Stomach smooth muscle (tissue), 2 donors: ENCODE measurements around the gene GALR1.
"Not testable (repeated sequence)": the region's sequence is repeated elsewhere in the genome, so short reads cannot be mapped to it uniquely, and the experiment has no call there.

Experiments
- H3K27ac ChIP-seq: one replicate; pipeline ENCODE4 v1.7.0; 2013; ENCODE audit warnings: mild to moderate bottlenecking, low read length, inconsistent platforms
- H3K27me3 ChIP-seq, 2 donors: one replicate each; pipeline ENCODE4 v1.7.0; 2013; ENCODE audit warnings: low read length in 2 of 2; ENCODE audit not compliant: insufficient read depth in 2 of 2, control insufficient read depth in 1 of 2
- H3K36me3 ChIP-seq, 2 donors: one replicate each; pipeline ENCODE4 v1.7.0; 2013; ENCODE audit warnings: low read length in 2 of 2; ENCODE audit not compliant: control insufficient read depth in 2 of 2, insufficient read depth in 2 of 2
- H3K4me1 ChIP-seq: one replicate; pipeline ENCODE4 v1.7.0; 2013; ENCODE audit warnings: low read length; ENCODE audit not compliant: control insufficient read depth, insufficient read depth
- H3K4me3 ChIP-seq, 2 donors: one replicate each; pipeline ENCODE4 v1.7.0; 2013; ENCODE audit warnings: low read length in 2 of 2
- H3K9ac ChIP-seq, 2 donors: one replicate each; pipeline ENCODE4 v1.7.0; 2013; ENCODE audit warnings: low read length in 2 of 2, mild to moderate bottlenecking in 1 of 2
- H3K9me3 ChIP-seq, 2 donors: one replicate each; pipeline ENCODE4 v1.7.0; 2013; ENCODE audit warnings: low read length in 2 of 2; ENCODE audit not compliant: control insufficient read depth in 2 of 2
- donor health status: healthy.
- donor health status: Pancreatic carcinoma.

Gene GALR1

DNA sequence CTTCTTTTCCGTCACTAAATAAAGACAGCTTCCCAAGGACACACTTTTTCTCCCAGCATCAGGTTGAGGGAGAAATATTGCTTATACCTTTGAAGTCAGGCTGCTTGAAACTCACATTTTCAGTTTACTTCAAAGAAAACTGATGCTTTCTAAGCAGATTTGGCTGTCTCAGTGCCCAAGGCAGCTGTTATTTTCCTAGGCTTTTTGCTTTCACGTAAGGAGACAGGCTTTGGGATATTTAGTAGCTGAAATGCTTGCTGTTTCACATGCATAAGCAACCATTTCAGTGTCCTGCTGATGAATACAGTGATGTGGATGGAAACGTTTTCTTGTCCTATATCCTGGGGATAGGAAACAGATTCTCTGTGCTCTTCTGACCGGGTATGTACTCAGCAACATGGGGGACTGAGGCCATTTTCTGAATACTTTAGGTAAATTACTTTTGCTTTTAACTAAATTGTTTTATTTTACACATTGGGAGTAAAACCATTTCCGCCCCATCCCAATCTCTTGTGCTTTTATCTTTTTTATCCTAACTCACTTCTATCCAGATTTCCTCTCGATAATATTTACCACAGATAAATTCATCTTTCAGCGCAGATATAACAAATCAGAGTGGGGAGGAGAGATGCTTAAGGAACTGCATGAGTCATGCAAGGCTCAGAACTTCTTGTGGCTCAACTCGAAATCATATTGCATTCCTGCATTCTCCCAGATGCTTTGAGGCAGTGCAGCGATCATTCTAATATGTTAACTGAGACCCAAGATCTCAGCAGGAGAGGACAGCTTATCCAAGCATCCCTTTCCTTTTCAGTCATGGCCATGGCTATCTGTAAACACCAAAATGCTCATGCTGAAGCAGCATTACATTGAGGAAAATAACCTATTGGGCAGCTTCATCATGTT lies 22.2 kb downstream of the GALR1 start:
- Histone ChIP-seq H3K36me3 (no peaks in the 10 kb centered on the region), H3K9ac (no peak overlapping the region), H3K9me3 (no peaks in the 10 kb centered on the region), H3K4me3 (no peak overlapping the region), H3K4me1 (no peaks in the 10 kb centered on the region), H3K27me3 (peaks cover 6 to 10% of the 10 kb centered on the region in 2 donors), H3K27ac (no peak overlapping the region)

DNA sequence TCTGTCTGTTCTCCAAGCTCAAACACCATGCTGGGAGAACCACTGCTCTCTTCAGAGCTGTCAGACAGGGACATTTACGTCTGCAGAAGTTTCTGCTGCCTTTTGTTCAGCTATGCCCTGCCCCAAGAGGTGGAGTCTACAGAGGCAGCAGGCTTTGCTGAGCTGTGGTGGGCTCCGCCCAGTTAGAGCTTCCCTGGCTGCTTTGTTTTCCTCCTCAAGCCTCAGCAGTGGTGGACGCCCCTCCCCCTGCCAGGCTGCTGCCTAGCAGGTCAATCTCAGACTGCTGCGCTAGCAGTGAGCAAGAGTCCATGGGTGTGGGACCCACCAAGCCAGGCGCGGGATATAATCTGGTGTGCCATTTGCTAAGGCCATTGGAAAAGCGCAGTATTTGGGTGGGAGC lies 41.2 kb downstream of the GALR1 start:
- H3K27ac ChIP-seq, H3K36me3 ChIP-seq, H3K9me3 ChIP-seq, H3K4me3 ChIP-seq, H3K27me3 ChIP-seq, H3K9ac ChIP-seq, H3K4me1 ChIP-seq: not testable (repeated sequence)

DNA sequence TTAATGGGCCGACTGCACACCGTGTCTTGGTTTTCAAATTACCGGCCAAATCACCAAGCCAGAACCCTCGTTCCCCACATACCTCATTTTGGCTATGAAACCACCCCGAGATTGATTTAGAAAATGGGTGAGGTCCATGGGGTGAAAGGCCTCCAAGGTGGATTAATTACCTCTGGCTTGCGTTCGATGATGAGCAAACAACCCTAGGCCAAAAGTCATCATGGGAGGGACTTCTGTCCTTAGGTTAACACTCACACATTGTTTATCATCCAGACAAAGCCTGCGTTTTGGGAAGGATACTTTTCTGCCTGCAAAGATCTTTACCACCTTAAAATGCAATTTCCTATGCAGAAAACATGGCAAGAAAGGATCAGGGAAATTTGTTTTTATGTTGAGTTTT lies 48.5 kb downstream of the GALR1 start:
- H3K9me3 ChIP-seq: no peaks in the 10 kb centered on the region
- no peak overlapping the region for H3K9ac ChIP-seq
- peaks cover 0 to 5% of the 10 kb centered on the region in 2 donors for H3K27me3 ChIP-seq
- H3K4me3 ChIP-seq: no peak overlapping the region
- H3K4me1 ChIP-seq: no peaks in the 10 kb centered on the region
- no peaks in the 10 kb centered on the region for H3K36me3 ChIP-seq
- H3K27ac ChIP-seq: no peak overlapping the region

DNA sequence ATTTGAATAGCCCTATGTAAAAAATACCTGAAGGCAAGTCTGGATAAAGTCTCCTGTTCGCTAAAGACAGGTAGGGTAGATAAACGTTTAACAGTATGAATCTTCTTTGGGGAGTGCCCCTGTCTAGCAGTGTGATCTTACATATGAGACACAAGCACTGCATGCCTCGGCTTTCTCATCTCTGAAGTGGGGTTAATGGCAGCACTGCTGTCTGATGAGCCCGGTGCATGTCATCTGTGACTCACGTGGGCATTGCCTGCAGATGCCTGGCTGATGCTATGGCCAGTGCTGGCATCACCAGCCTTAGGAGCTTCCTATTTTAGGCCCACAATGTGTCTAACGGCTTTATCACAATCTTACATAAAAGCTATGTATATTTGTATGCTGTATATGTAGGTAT lies 50.1 kb downstream of the GALR1 start:
- Histone ChIP-seq H3K36me3 (no peaks in the 10 kb centered on the region), H3K9me3 (no peaks in the 10 kb centered on the region), H3K4me1 (no peaks in the 10 kb centered on the region), H3K27ac (no peak overlapping the region), H3K9ac (no peak overlapping the region), H3K27me3 (peaks cover 0 to 2% of the 10 kb centered on the region in 2 donors), H3K4me3 (no peak overlapping the region)

DNA sequence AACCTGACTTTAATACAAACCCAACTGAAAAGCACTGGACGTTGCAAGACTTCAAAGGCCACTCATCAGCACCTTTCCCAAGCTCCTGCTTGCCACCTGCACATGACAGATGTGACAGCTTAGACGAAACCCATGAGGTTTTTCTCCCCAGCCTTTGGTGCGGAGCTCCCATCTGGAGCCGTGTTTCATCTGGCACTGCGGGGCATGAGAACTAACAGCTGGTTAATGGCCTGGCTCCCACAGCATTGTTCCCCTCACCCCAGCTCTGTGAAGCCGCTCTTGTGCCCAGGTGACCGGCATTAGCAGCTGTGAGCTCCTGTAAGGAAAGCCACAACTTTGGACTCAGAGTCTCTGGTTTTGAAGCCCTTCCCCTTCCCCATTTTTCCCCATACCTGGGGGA lies 50.9 kb downstream of the GALR1 start:
- no peak overlapping the region for H3K27ac ChIP-seq
- H3K9me3 ChIP-seq: no peaks in the 10 kb centered on the region
- no peaks in the 10 kb centered on the region for H3K4me1 ChIP-seq
- no peak overlapping the region for H3K9ac ChIP-seq
- peaks cover 0 to 2% of the 10 kb centered on the region in 2 donors for H3K27me3 ChIP-seq
- H3K4me3 ChIP-seq: no peak overlapping the region
- H3K36me3 ChIP-seq: no peaks in the 10 kb centered on the region

DNA sequence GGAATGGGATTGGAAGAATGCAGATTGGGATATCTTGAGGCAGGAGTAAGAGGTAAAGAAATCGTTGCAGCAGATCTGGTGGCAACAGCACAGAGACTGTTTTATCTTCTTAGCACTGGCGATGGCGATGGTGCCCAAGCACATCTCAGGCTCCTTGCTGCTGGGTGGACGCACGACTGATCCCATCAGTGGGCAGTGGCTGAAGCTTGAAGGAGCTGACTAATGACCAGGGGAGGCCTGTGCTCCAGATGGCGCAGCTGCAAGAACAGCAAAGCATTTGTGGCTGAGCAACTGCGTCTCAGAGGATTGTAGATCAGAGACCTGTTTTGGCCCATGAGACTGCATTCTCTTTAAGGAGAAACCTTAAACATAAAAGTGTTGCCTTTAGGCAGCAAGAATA lies 54.6 kb downstream of the GALR1 start:
- Histone ChIP-seq H3K9ac (no peak overlapping the region), H3K27me3 (peaks cover 0 to 2% of the 10 kb centered on the region in 2 donors), H3K36me3 (no peaks in the 10 kb centered on the region), H3K9me3 (no peaks in the 10 kb centered on the region), H3K27ac (no peak overlapping the region), H3K4me3 (no peak overlapping the region), H3K4me1 (no peaks in the 10 kb centered on the region)

DNA sequence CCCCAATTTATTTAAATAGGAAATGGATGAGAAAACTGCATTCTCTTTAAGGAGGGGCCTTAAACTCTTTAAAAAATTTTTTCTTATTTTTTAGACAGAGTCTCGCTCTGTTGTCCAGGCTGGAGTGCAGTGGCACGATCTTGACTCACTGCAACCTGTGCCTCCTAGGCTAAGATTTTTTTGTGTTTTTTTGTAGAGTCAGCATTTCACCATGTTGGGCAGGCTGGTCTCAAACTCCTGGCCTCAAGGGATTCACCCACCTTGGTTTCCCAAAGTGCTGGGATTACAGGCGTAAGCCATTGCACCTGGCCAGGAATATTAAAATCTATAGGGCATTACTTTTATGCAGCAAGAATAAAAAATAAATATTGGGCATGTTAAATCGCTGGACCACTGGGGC lies 56.0 kb downstream of the GALR1 start:
- Histone ChIP-seq H3K9me3 (no peaks in the 10 kb centered on the region), H3K4me1 (no peaks in the 10 kb centered on the region), H3K27ac (no peak overlapping the region), H3K4me3 (no peak overlapping the region), H3K27me3 (peaks cover 0 to 2% of the 10 kb centered on the region in 2 donors), H3K36me3 (no peaks in the 10 kb centered on the region), H3K9ac (no peak overlapping the region)

DNA sequence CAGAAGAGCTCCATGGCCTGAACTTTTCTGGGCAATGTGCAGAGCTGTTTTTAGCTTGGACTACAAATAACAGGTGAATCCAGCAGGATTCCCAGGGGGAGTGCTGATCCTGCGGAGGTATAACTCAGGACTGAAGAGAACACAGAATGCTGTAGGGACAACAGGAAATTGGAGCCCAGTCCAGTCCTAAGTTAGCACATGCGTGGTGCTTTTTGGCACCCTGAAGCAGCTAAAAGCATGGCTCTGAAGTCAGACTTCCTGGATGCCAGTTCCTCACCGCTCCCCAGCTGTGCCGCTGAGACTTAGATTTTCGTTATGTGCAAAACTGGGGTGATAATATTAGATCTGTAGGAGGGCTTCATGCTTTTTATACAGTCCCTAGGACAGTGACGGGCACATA lies 58.6 kb downstream of the GALR1 start:
- Histone ChIP-seq H3K36me3 (no peaks in the 10 kb centered on the region), H3K9ac (no peak overlapping the region), H3K4me3 (no peak overlapping the region), H3K9me3 (no peaks in the 10 kb centered on the region), H3K27me3 (peaks cover 0 to 2% of the 10 kb centered on the region in 2 donors), H3K27ac (no peak overlapping the region), H3K4me1 (no peaks in the 10 kb centered on the region)

DNA sequence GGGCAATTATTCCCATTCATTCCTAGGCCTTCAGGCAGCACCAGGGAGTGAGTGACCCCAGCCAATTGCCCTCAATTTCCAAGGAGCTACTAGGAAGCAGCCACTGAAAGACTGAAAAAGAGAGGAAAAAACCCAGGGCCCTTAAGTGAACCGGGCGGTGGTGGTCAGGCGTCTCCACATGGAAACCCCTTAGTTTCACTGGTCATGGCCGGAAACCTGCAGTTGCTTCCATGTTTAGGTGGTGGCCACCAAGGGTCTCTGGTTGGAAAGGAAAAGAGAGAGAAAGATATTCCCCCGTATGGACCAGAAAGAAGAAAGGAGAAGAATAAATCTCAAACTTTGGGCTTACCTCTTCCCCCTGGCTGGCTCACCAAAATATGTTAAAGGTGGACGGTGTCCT lies 64.9 kb downstream of the GALR1 start:
- no peak overlapping the region for H3K27ac ChIP-seq
- no peak overlapping the region for H3K4me3 ChIP-seq
- no peaks in the 10 kb centered on the region for H3K36me3 ChIP-seq
- no peaks in the 10 kb centered on the region for H3K27me3 ChIP-seq
- H3K9me3 ChIP-seq: no peaks in the 10 kb centered on the region
- no peak overlapping the region for H3K9ac ChIP-seq
- H3K4me1 ChIP-seq: no peaks in the 10 kb centered on the region

DNA sequence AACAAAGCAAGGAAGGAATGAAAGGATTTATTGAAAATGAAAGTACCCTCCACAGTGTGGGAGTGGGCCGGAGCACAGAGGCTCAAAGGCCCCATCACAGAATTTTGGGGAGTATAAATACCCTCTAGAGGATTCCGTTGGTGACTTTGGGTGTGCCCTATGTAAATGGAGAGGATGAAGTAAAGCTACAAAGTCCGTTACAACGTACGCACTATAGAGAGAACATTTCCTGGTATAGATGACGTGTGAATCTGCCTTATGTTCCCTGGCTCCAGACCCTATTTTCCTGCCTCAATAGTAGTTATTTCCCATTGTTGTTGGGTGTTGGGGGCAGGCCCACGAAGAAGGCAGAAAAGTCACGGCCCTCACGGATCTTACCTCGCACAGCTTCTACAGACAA lies 65.3 kb downstream of the GALR1 start:
- Histone ChIP-seq H3K9ac (no peak overlapping the region), H3K27me3 (peaks cover 0 to 2% of the 10 kb centered on the region in 2 donors), H3K4me3 (no peak overlapping the region), H3K4me1 (no peaks in the 10 kb centered on the region), H3K36me3 (no peaks in the 10 kb centered on the region), H3K9me3 (no peaks in the 10 kb centered on the region), H3K27ac (no peak overlapping the region)

DNA sequence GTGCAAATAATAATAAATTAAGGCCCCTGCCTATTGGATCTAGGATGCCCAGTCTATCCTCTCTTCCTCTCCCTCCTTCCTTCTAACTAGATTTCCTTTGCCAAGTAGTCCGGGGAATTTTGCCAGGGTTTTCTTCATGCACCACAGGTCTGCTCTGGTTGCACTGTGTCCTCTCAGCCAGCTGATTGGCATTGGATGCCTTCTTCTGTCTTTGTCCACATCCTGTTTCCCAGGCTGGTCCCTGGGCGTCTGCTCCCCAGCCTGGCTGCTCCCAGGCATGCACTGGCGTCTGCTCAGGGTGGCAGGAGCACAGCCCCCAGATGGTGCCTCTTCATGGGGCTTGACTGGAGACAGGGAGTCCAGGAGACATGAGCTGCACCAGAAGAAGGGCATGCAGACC lies 66.4 kb downstream of the GALR1 start:
- Histone ChIP-seq H3K27me3 (peaks cover 0 to 6% of the 10 kb centered on the region in 2 donors), H3K27ac (no peak overlapping the region), H3K36me3 (no peaks in the 10 kb centered on the region), H3K9ac (no peak overlapping the region), H3K4me3 (no peak overlapping the region), H3K4me1 (peaks cover 6% of the 10 kb centered on the region), H3K9me3 (no peaks in the 10 kb centered on the region)
